Neuronal stem cell (in vitro differentiated cells): Measurements from ENCODE around the gene ADCY7.

ENCODE experiments used
- DNase-seq: peaks from one replicate; pipeline ENCODE4 v3.0.0-alpha.2; 2013; ENCODE audit warnings: low spot score
- H2AFZ ChIP-seq: one replicate; pipeline ENCODE4 v1.6.1; 2013; ENCODE audit warnings: mild to moderate bottlenecking, low read length, inconsistent platforms
- H2AK5ac ChIP-seq: 2 replicates; pipeline ENCODE4 v1.6.1; 2013; ENCODE audit warnings: low read depth, mild to moderate bottlenecking, inconsistent platforms, low read length, moderate library complexity, mixed read lengths
- H2BK120ac ChIP-seq: 2 replicates; pipeline ENCODE4 v1.6.1; 2013; ENCODE audit warnings: low read depth, mild to moderate bottlenecking, inconsistent platforms, low read length, moderate library complexity, mixed read lengths
- H2BK12ac ChIP-seq: one replicate; pipeline ENCODE4 v1.6.1; 2013; ENCODE audit warnings: low read length, inconsistent platforms
- H2BK15ac ChIP-seq: 2 replicates; pipeline ENCODE4 v1.6.1; 2013; ENCODE audit warnings: mild to moderate bottlenecking, low read length, inconsistent platforms, mixed read lengths
- H2BK5ac ChIP-seq: one replicate; pipeline ENCODE4 v1.6.1; 2013; ENCODE audit warnings: inconsistent platforms, mild to moderate bottlenecking, low read length, moderate library complexity
- H3K14ac ChIP-seq: one replicate; pipeline ENCODE4 v1.6.1; 2013; ENCODE audit warnings: low read length, inconsistent platforms
- H3K18ac ChIP-seq: 2 replicates; pipeline ENCODE4 v1.6.1; 2013; ENCODE audit warnings: low read length, inconsistent platforms
- H3K23ac ChIP-seq: 2 replicates; pipeline ENCODE4 v1.6.1; 2013; ENCODE audit warnings: low read depth, mild to moderate bottlenecking, mixed read lengths, low read length, inconsistent platforms; ENCODE audit not compliant: poor library complexity
- H3K27ac ChIP-seq: replicated peaks from 3 replicates; pipeline ENCODE4 v1.5.1; 2013; ENCODE audit warnings: low read length, inconsistent platforms
- H3K27me3 ChIP-seq, 3 experiments: 2 replicates each; pipeline ENCODE4 v1.6.1; 2013; ENCODE audit warnings: low read length in 3 of 3, mild to moderate bottlenecking in 2 of 3, inconsistent platforms in 1 of 3, low read depth in 1 of 3, mixed read lengths in 1 of 3, moderate library complexity in 1 of 3; ENCODE audit not compliant: control insufficient read depth in 3 of 3, insufficient read depth in 3 of 3
- H3K36me3 ChIP-seq, 2 donors: replicated peaks in 1 of 2; 2 replicates each; pipeline ENCODE4 v1.6.1; 2013; ENCODE audit warnings: low read length in 2 of 2; ENCODE audit not compliant: control insufficient read depth in 2 of 2, insufficient read depth in 2 of 2
- H3K4ac ChIP-seq: 2 replicates; pipeline ENCODE4 v1.6.1; 2013; ENCODE audit warnings: inconsistent platforms, mild to moderate bottlenecking, low read length, moderate library complexity
- H3K4me1 ChIP-seq, 2 donors: 1 replicate in 1 of 2; 2 replicates in 1 of 2; pipeline ENCODE4 v1.6.1; 2013; ENCODE audit warnings: low read length in 2 of 2, low read depth in 1 of 2; ENCODE audit not compliant: control insufficient read depth in 2 of 2, insufficient read depth in 1 of 2
- H3K4me2 ChIP-seq: one replicate; pipeline ENCODE4 v1.6.1; 2013; ENCODE audit warnings: mild to moderate bottlenecking, low read length, inconsistent platforms; ENCODE audit not compliant: insufficient read depth, poor library complexity, severe bottlenecking
- H3K4me3 ChIP-seq, 2 donors: 2 replicates each; pipeline ENCODE4 v1.5.1; 2013; ENCODE audit warnings: low read length in 2 of 2, mild to moderate bottlenecking in 2 of 2, inconsistent platforms in 1 of 2, moderate library complexity in 1 of 2
- H3K79me1 ChIP-seq: one replicate; pipeline ENCODE4 v1.6.1; 2013; ENCODE audit warnings: low read depth, mild to moderate bottlenecking, inconsistent platforms, low read length, moderate library complexity
- H3K9ac ChIP-seq: one replicate; pipeline ENCODE4 v1.6.1; 2013; ENCODE audit warnings: mild to moderate bottlenecking, low read depth, low read length, inconsistent platforms; ENCODE audit not compliant: poor library complexity
- H3K9me3 ChIP-seq, 2 donors: replicated peaks in 1 of 2; 2 replicates each; pipeline versions ENCODE3 to v1.6.1; 2013; ENCODE audit warnings: low read length in 2 of 2, mild to moderate bottlenecking in 2 of 2, inconsistent platforms in 1 of 2, low read depth in 1 of 2, mixed read lengths in 1 of 2, moderate library complexity in 1 of 2; ENCODE audit not compliant: control insufficient read depth in 2 of 2, insufficient read depth in 1 of 2
- H4K8ac ChIP-seq: one replicate; pipeline ENCODE4 v1.6.1; 2013; ENCODE audit warnings: low read depth, mild to moderate bottlenecking, inconsistent platforms, low read length, moderate library complexity
- H4K91ac ChIP-seq: one replicate; pipeline ENCODE4 v1.6.1; 2013; ENCODE audit warnings: low read length, low read depth, mild to moderate bottlenecking, inconsistent platforms; ENCODE audit not compliant: poor library complexity
- WGBS, 2 donors: extraction: QIAGEN DNeasy Blood & Tissue Kit; methylation state at CpG; one replicate each; pipeline ENCODE4 v1.1.7; 2013; ENCODE audit warnings: missing lambda C conversion rate in 2 of 2, mixed read lengths in 1 of 2; ENCODE audit not compliant: insufficient read length in 2 of 2, insufficient replicate concordance in 1 of 2; ENCODE audit errors: extremely low coverage in 2 of 2; 5-methylcytosine and 5-hydroxymethylcytosine counted together

ADCY7 gene

GRCh38 chr16:50279504-50279865, 13.1 kb downstream of the ADCY7 start:
- Histone ChIP-seq H3K4me1 (peaks cover 0 to 3% of the 10 kb centered on the region in 2 donors), H2AK5ac (no peak overlapping the region), H3K27ac (no peak overlapping the region), H3K9me3 (no peaks in the 10 kb centered on the region), H2AFZ (no peak overlapping the region), H3K27me3 (no peaks in the 10 kb centered on the region), H3K36me3 (no peaks in the 10 kb centered on the region), H3K79me1 (no peaks in the 10 kb centered on the region), H2BK120ac (no peak overlapping the region), H3K4ac (no peak overlapping the region), H2BK12ac (no peak overlapping the region), H3K4me3 (no peak overlapping the region), H4K8ac (no peak overlapping the region), H3K18ac (no peak overlapping the region), H3K14ac (no peak overlapping the region), H4K91ac (no peak overlapping the region), H2BK15ac (no peak overlapping the region), H3K4me2 (no peak overlapping the region), H3K9ac (no peak overlapping the region), H3K23ac (no peak overlapping the region), H2BK5ac (no peak overlapping the region)
- WGBS, 2 donors, result no CpG with 5 or more reads among the region's 2 CpGs
- DNase-seq, result no peak

- no CpG with 5 or more reads among the region's 5 CpGs for WGBS, 2 donors
- H2AFZ ChIP-seq, result no peak overlapping the region
- H3K36me3 ChIP-seq, result no peaks in the 10 kb centered on the region
- no peak overlapping the region for H4K8ac ChIP-seq
- H3K27ac ChIP-seq, result no peak overlapping the region
- H2BK15ac ChIP-seq, result no peak overlapping the region
- no peak overlapping the region for H2BK5ac ChIP-seq
- H3K23ac ChIP-seq, result no peak overlapping the region
- H3K18ac ChIP-seq, result no peak overlapping the region
- no peak overlapping the region for H4K91ac ChIP-seq
- no peak for DNase-seq
- no peak overlapping the region for H3K4me2 ChIP-seq
- H3K9ac ChIP-seq, result no peak overlapping the region
- no peak overlapping the region for H2BK12ac ChIP-seq
- H3K9me3 ChIP-seq, result no peaks in the 10 kb centered on the region
- peaks cover 0 to 3% of the 10 kb centered on the region in 2 donors for H3K4me1 ChIP-seq
- H2AK5ac ChIP-seq, result peak overlapping the region; percentile 86
- H3K4ac ChIP-seq, result no peak overlapping the region
- H2BK120ac ChIP-seq, result no peak overlapping the region
- H3K14ac ChIP-seq, result no peak overlapping the region
- peaks cover 0 to 6% (median 0%) of the 10 kb centered on the region in 3 experiments for H3K27me3 ChIP-seq
- H3K79me1 ChIP-seq, result no peaks in the 10 kb centered on the region
- peak overlapping the region in 1 of 2 donors; percentile 24 for H3K4me3 ChIP-seq
These were observed 14.6 kb downstream of the ADCY7 start for GRCh38 chr16:50280932-50281331.

GRCh38 chr16:50281391-50282009, 15.1 kb downstream of the ADCY7 start:
- no peak overlapping the region for H3K27ac ChIP-seq
- peaks cover 0 to 6% (median 0%) of the 10 kb centered on the region in 3 experiments for H3K27me3 ChIP-seq
- no peak overlapping the region for H3K4ac ChIP-seq
- H2AK5ac ChIP-seq, result peak overlapping the region; percentile 86
- no peaks in the 10 kb centered on the region for H3K36me3 ChIP-seq
- H3K4me1 ChIP-seq, result peaks cover 0 to 3% of the 10 kb centered on the region in 2 donors
- no peak overlapping the region for H2BK12ac ChIP-seq
- peak overlapping the region; percentile 32 for H2BK15ac ChIP-seq
- no peak overlapping the region for H2BK120ac ChIP-seq
- peak overlapping the region; percentile 86 for H3K18ac ChIP-seq
- H3K79me1 ChIP-seq, result peaks cover 1% of the 10 kb centered on the region
- H4K91ac ChIP-seq, result no peak overlapping the region
- no peak overlapping the region for H3K9ac ChIP-seq
- H3K4me2 ChIP-seq, result no peak overlapping the region
- peak overlapping the region in 1 of 2 donors; percentile 24 for H3K4me3 ChIP-seq
- no peak overlapping the region for H4K8ac ChIP-seq
- no peak for DNase-seq
- H3K9me3 ChIP-seq, result peaks cover 0 to 2% of the 10 kb centered on the region in 2 donors
- peak overlapping the region; percentile 52 for H3K23ac ChIP-seq
- H2AFZ ChIP-seq, result peak overlapping the region; percentile 15
- no peak overlapping the region for H3K14ac ChIP-seq
- WGBS, 2 donors, result no CpG with 5 or more reads among the region's 21 CpGs
- H2BK5ac ChIP-seq, result peak overlapping the region; percentile 60

- H3K36me3 ChIP-seq, result no peaks in the 10 kb centered on the region
- peak overlapping the region; percentile 60 for H2BK5ac ChIP-seq
- H3K14ac ChIP-seq, result no peak overlapping the region
- H3K27ac ChIP-seq, result no peak overlapping the region
- peak overlapping the region; percentile 19 for H3K23ac ChIP-seq
- peak overlapping the region; percentile 15 for H2AFZ ChIP-seq
- H3K9me3 ChIP-seq, result peaks cover 0 to 4% of the 10 kb centered on the region in 2 donors
- H3K9ac ChIP-seq, result no peak overlapping the region
- no peak overlapping the region for H4K91ac ChIP-seq
- no CpG with 5 or more reads among the region's 7 CpGs for WGBS, 2 donors
- H3K4ac ChIP-seq, result no peak overlapping the region
- H2BK12ac ChIP-seq, result no peak overlapping the region
- peaks cover 2% of the 10 kb centered on the region for H3K79me1 ChIP-seq
- H3K18ac ChIP-seq, result no peak overlapping the region
- H2AK5ac ChIP-seq, result peak overlapping the region; percentile 86
- no peak for DNase-seq
- H3K4me3 ChIP-seq, result no peak overlapping the region
- peaks cover 0 to 6% (median 0%) of the 10 kb centered on the region in 3 experiments for H3K27me3 ChIP-seq
- H3K4me2 ChIP-seq, result no peak overlapping the region
- H4K8ac ChIP-seq, result no peak overlapping the region
- no peak overlapping the region for H2BK120ac ChIP-seq
- H2BK15ac ChIP-seq, result peak overlapping the region; percentile 32
- peaks cover 0 to 3% of the 10 kb centered on the region in 2 donors for H3K4me1 ChIP-seq
These were observed 15.7 kb downstream of the ADCY7 start for GRCh38 chr16:50282010-50282538.
